ENCODE data around the gene PRICKLE2. TPM values are rescaled to one million over a fixed set of nuclear protein-coding genes. Genes with fewer than 3 reads are reported as not detected.
"Not testable (repeated sequence)": the region's sequence is repeated elsewhere in the genome, so short reads cannot be mapped to it uniquely, and the experiment has no call there.

PRICKLE2 gene
- polyA plus RNA-seq, 1 donor (not counting 4 experiments of a cell fraction or from before 2014, with no cell fraction given): 7.8 TPM

GRCh38 chr3:64093211-64093610 lies 132.1 kb downstream of the PRICKLE2 start:
- no peak overlapping the region for H3K9ac ChIP-seq (ENCODE audit: control insufficient read depth, extremely low read depth, insufficient read depth, low read length)
- no peak overlapping the region for H2AFZ ChIP-seq (ENCODE audit: control insufficient read depth, low read length)
- no peak for TF ChIP-seq EZH2 (IDR thresholded peaks at IDR 0.05; ENCODE audit: low read length)
- TF ChIP-seq, protein P1, sequence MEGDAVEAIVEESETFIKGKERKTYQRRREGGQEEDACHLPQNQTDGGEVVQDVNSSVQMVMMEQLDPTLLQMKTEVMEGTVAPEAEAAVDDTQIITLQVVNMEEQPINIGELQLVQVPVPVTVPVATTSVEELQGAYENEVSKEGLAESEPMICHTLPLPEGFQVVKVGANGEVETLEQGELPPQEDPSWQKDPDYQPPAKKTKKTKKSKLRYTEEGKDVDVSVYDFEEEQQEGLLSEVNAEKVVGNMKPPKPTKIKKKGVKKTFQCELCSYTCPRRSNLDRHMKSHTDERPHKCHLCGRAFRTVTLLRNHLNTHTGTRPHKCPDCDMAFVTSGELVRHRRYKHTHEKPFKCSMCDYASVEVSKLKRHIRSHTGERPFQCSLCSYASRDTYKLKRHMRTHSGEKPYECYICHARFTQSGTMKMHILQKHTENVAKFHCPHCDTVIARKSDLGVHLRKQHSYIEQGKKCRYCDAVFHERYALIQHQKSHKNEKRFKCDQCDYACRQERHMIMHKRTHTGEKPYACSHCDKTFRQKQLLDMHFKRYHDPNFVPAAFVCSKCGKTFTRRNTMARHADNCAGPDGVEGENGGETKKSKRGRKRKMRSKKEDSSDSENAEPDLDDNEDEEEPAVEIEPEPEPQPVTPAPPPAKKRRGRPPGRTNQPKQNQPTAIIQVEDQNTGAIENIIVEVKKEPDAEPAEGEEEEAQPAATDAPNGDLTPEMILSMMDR (optimal IDR thresholded peaks at IDR 0.05 in 1 of 3, IDR thresholded peaks at IDR 0.05 in 1 of 3, conservative IDR thresholded peaks at IDR 0.05 in 1 of 3; ENCODE audit: extremely low read depth in 1 of 3, insufficient read depth in 2 of 3, low read length in 3 of 3): no peak
- peaks cover 0 to 2% of the 10 kb centered on the region in 2 experiments for H3K36me3 ChIP-seq (ENCODE audit: control insufficient read depth in 2 of 2, extremely low read depth in 1 of 2, insufficient read depth in 2 of 2, low read length in 2 of 2)
- no peak overlapping the region for H3K27ac ChIP-seq (ENCODE audit: control insufficient read depth, insufficient read depth, low read length)
- dilution Hi-C loops (cut with MboI; ENCODE audit: extremely low pct_ligation_motif_present, low sequenced_read_pairs): no loop called here
- H3K4me3 ChIP-seq (ENCODE audit: control insufficient read depth in 2 of 3, extremely low read depth in 1 of 3, insufficient read depth in 2 of 3, low read depth in 1 of 3, low read length in 3 of 3): no peak overlapping the region
- H3K79me2 ChIP-seq (ENCODE audit: control insufficient read depth, insufficient read depth, low read length): no peaks in the 10 kb centered on the region
- no peaks in the 10 kb centered on the region for H3K9me3 ChIP-seq (ENCODE audit: control insufficient read depth, low read depth, low read length)
- no peaks in the 10 kb centered on the region for H3K9me1 ChIP-seq (ENCODE audit: control insufficient read depth, extremely low read depth, insufficient read depth, low read length)
- FAIRE-seq: peak; percentile 20
- H3K4me2 ChIP-seq (ENCODE audit: control insufficient read depth, extremely low read depth, insufficient read depth, low read depth, low read length): no peak overlapping the region
- H3K27me3 ChIP-seq (ENCODE audit: control insufficient read depth, extremely low read depth, insufficient read depth, low read length): no peaks in the 10 kb centered on the region
- no peaks in the 10 kb centered on the region for H4K20me1 ChIP-seq (ENCODE audit: control insufficient read depth, extremely low read depth, insufficient read depth, low read length)
- no peak for DNase-seq (ENCODE audit: low read depth, low spot score)
- H3K4me1 ChIP-seq (ENCODE audit: control insufficient read depth, extremely low read depth, insufficient read depth, low read length): peaks cover 4% of the 10 kb centered on the region

GRCh38 chr3:64091501-64091900 lies 133.8 kb downstream of the PRICKLE2 start:
- no peak for FAIRE-seq

DNA sequence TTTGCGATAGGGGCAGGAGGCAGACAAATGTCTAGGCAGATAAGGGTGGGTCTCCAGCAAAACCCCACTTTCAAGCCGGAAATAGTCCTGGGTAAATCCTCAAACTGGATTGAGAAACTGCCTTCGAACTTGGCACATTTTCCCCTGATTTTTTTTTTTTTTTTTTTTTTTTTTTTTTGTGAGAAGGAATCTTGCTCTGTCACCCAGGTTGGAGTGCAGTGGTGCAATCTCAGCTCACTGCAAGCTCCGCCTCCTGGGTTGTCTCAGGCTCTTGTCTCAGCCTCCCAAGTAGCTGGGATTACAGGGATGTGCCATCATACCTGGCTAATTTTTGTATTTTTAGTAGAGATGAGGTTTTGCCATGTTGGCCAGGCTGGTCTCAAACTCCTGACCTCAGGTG lies 135.9 kb downstream of the PRICKLE2 start:
- H3K36me3 ChIP-seq (ENCODE audit: control insufficient read depth in 2 of 2, extremely low read depth in 1 of 2, insufficient read depth in 2 of 2, low read length in 2 of 2); H3K79me2 ChIP-seq (ENCODE audit: control insufficient read depth, insufficient read depth, low read length); H3K27ac ChIP-seq (ENCODE audit: control insufficient read depth, insufficient read depth, low read length); H4K20me1 ChIP-seq (ENCODE audit: control insufficient read depth, extremely low read depth, insufficient read depth, low read length); H3K4me1 ChIP-seq (ENCODE audit: control insufficient read depth, extremely low read depth, insufficient read depth, low read length); H3K9ac ChIP-seq (ENCODE audit: control insufficient read depth, extremely low read depth, insufficient read depth, low read length); DNase-seq (ENCODE audit: low read depth, low spot score); H3K9me3 ChIP-seq (ENCODE audit: control insufficient read depth, low read depth, low read length); H3K4me3 ChIP-seq (ENCODE audit: control insufficient read depth in 2 of 3, extremely low read depth in 1 of 3, insufficient read depth in 2 of 3, low read depth in 1 of 3, low read length in 3 of 3); H3K9me1 ChIP-seq (ENCODE audit: control insufficient read depth, extremely low read depth, insufficient read depth, low read length); H3K4me2 ChIP-seq (ENCODE audit: control insufficient read depth, extremely low read depth, insufficient read depth, low read depth, low read length); H3K27me3 ChIP-seq (ENCODE audit: control insufficient read depth, extremely low read depth, insufficient read depth, low read length); FAIRE-seq; H2AFZ ChIP-seq (ENCODE audit: control insufficient read depth, low read length); dilution Hi-C loops (cut with MboI; ENCODE audit: extremely low pct_ligation_motif_present, low sequenced_read_pairs): not testable (repeated sequence)

More at GRCh38 chr3:64091501-64091900, 133.8 kb downstream of the PRICKLE2 start:
- H4K20me1 ChIP-seq (ENCODE audit: control insufficient read depth, extremely low read depth, insufficient read depth, low read length): no peaks in the 10 kb centered on the region
- H3K4me3 ChIP-seq (ENCODE audit: control insufficient read depth in 2 of 3, extremely low read depth in 1 of 3, insufficient read depth in 2 of 3, low read depth in 1 of 3, low read length in 3 of 3): no peak overlapping the region
- H2AFZ ChIP-seq (ENCODE audit: control insufficient read depth, low read length): no peak overlapping the region
- H3K4me1 ChIP-seq (ENCODE audit: control insufficient read depth, extremely low read depth, insufficient read depth, low read length): peaks cover 4% of the 10 kb centered on the region
- H3K9ac ChIP-seq (ENCODE audit: control insufficient read depth, extremely low read depth, insufficient read depth, low read length): no peak overlapping the region
- no peak overlapping the region for H3K27ac ChIP-seq (ENCODE audit: control insufficient read depth, insufficient read depth, low read length)
- DNase-seq (ENCODE audit: low read depth, low spot score): no peak
- H3K4me2 ChIP-seq (ENCODE audit: control insufficient read depth, extremely low read depth, insufficient read depth, low read depth, low read length): no peak overlapping the region
- no peaks in the 10 kb centered on the region for H3K27me3 ChIP-seq (ENCODE audit: control insufficient read depth, extremely low read depth, insufficient read depth, low read length)
- dilution Hi-C loops (cut with MboI; ENCODE audit: extremely low pct_ligation_motif_present, low sequenced_read_pairs): no loop called here
- no peaks in the 10 kb centered on the region for H3K9me1 ChIP-seq (ENCODE audit: control insufficient read depth, extremely low read depth, insufficient read depth, low read length)
- no peaks in the 10 kb centered on the region for H3K79me2 ChIP-seq (ENCODE audit: control insufficient read depth, insufficient read depth, low read length)
- TF ChIP-seq, protein P1 (optimal IDR thresholded peaks at IDR 0.05 in 1 of 3, IDR thresholded peaks at IDR 0.05 in 1 of 3, conservative IDR thresholded peaks at IDR 0.05 in 1 of 3; ENCODE audit: extremely low read depth in 1 of 3, insufficient read depth in 2 of 3, low read length in 3 of 3): no peak
- no peak for TF ChIP-seq EZH2 (IDR thresholded peaks at IDR 0.05; ENCODE audit: low read length)
- no peaks in the 10 kb centered on the region for H3K36me3 ChIP-seq (ENCODE audit: control insufficient read depth in 2 of 2, extremely low read depth in 1 of 2, insufficient read depth in 2 of 2, low read length in 2 of 2)
- no peaks in the 10 kb centered on the region for H3K9me3 ChIP-seq (ENCODE audit: control insufficient read depth, low read depth, low read length)
